HG02884 (cell line): Measurements from ENCODE around the gene KLHL25.
"Not testable (repeated sequence)": the region's sequence is repeated elsewhere in the genome, so short reads cannot be mapped to it uniquely, and the experiment has no call there.

ENCODE experiments used
- ATAC-seq: cut with Tn5 transposase; IDR thresholded peaks from one replicate; pipeline ENCODE4 v1.9.1; 2021; ENCODE audit warnings: mild to moderate bottlenecking, moderate library complexity; ENCODE audit not compliant: unreplicated experiment

KLHL25 gene, protein sequence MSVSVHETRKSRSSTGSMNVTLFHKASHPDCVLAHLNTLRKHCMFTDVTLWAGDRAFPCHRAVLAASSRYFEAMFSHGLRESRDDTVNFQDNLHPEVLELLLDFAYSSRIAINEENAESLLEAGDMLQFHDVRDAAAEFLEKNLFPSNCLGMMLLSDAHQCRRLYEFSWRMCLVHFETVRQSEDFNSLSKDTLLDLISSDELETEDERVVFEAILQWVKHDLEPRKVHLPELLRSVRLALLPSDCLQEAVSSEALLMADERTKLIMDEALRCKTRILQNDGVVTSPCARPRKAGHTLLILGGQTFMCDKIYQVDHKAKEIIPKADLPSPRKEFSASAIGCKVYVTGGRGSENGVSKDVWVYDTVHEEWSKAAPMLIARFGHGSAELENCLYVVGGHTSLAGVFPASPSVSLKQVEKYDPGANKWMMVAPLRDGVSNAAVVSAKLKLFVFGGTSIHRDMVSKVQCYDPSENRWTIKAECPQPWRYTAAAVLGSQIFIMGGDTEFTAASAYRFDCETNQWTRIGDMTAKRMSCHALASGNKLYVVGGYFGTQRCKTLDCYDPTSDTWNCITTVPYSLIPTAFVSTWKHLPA

DNA sequence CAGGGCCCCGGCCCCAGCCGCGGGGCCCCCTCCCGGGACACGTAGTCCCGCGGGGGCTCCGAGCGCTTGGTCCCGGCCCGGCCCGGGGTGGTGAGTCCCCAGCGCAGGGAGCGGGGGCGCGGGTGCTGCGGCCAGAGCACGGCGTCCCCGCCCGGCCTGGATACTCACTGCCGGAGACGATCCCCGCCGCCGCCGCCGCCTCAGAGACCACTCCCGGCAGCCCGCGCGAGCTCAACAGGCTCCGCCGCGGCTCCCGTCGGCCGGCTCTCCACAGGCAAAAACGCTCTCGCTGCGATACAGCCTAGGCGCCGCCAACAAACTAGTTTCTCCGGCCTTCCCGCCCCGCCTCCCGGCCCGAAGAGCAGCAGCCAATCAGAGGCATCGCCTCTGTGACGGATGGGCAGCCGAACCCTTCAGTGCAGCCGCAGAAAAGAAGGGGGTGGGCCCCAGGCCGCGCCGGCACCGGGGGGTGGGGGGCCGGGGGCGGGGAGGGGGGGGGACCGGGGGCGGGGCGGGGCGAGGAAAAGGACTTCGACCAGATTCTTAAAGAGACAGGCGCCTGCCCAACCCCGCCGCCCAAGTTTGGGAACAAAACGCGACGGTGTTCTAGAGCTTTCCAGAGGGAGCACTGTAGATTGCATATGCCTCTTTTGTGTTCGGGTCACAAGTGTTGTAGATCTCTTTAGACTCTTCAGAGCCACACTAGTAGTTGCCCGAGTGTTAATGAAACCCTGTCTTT is at the start of gene KLHL25:
TSS of gene KLHL25 (minus strand) at position 328 of the 739 bp plus-strand sequence. CDS start 25,115 bp downstream, outside the sequence.
- ATAC-seq: peak; percentile 99

DNA sequence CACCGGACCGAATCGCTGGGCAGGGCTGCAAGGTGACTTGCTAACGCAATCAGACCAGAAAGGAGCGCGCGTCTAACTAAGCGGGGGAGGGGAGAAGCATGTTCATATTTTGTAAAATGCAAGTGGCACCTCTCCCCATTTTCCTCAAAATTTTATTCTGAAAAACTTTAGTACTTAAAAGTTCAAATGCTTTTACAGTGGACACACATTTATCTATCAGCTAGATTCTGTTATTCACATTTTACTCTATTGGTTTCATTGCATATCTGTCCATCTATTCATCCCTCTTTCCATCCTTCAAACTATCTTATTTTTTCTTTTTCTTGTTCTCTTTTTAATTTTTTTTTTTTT is 46.1 kb upstream of the KLHL25 start:
- ATAC-seq: no peak

DNA sequence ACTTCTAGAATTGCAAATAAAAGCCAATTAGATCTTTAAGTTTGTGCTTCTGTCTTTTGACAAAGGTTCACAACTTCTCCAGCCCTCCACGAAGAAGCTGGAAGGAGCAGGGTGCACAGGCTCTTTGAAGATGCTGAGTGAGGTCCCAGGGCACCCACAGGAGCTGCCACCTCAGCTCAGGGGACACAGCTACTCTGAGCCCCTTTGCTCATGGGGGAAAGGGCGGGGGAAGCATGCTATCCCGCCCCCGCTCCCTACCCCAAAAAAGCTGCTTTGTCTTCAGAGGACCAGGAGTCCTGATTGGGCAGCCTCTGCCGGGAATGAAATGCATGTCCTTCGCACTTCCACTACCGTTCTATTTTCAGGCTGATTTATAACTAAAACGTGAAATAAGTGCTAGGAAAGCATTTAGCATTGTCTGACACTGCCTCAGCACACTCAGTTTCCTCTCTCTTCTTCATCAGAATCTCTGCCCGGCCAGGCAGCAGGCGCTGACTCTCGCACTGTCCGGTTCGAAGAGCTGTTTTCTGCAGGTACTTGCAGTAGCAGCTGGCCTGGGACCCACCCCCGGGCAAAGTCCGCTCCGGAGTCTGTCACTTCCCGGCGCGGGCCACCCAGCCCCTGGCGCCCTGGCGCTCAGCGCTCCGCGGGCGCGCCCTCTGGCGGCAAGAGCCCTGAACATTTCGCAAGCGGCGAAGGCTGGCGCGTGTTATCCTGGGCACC is 45.5 kb upstream of the KLHL25 start:
- peak; percentile 97 for ATAC-seq

DNA sequence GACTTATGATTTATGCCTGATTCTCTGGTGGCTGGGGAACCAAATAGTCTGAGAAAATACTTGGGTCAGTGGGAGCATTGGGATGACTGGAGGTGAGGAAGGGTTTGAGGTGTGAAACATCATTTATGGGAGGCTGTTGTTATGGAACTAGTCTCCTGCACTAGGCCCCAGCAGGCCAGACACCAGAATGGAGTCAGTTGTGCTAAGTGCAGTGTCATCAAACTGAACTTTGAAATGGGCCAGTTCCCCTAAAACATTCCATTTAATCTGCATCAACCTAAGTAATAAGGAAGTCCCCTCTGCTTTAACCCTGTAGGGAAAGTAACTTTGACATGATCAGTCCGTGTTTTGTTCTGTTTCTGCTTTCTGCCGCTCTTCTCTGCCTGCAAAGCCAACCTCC is 44.9 kb upstream of the KLHL25 start:
- no peak for ATAC-seq

DNA sequence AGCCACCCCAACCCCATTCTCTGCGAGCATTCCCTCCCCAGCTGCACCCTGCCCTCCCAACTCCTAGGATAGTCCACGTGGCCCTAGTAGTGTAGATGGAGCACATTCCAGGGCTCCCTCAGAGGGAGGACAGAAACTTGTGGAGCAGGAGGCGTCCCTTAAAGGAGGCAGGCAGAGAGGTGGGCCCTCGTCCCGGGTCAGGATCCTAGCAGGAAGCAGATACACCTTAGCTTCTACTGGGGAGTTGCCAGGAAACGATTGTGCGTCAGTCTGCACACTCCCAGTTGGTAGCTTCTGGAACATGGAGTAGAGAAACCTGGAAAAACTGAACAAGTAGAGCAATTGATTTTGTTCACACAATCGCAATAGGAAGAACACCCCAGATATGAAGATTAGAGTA is 43.9 kb upstream of the KLHL25 start:
- no peak for ATAC-seq

DNA sequence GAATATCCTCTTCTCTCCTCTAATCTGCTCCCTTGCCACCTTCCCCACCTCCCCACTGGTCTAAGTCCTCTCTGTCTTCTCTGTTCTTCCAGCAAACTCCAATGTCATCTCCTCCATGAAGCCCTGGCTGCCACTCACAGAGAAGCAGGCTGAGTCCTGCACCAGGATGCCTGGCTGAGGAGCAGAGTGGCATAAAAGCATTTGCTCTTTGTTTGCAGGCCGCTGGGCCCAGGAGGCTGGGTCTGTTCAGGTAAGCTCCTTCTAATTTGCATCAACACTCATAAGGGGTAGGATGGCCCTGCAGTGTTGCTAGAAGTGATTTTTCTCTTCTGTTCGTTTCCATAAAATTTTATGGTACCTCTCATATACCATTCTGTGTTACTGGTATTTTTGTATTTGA is 43.2 kb upstream of the KLHL25 start:
- ATAC-seq: no peak

DNA sequence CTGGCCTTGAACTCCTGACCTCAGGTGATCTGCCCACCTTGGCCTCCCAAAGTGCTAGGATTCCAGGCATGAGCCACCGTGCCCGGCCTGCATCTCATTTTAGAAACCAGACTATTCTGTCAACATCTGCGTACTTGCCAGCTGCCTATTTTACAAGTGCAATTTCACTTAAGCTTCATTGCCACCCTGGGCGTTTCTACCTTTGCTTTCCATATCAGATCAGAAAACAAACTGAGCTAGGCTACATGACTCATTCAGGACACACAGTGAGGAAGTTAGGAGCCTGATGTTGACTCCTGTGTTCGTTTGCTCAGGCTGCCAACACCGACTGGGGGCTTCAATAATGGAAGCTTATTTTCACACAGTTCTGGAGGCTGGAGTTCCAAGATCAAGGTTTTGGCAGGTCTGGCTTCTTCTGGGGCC is 42.3 kb upstream of the KLHL25 start:
- no peak for ATAC-seq

DNA sequence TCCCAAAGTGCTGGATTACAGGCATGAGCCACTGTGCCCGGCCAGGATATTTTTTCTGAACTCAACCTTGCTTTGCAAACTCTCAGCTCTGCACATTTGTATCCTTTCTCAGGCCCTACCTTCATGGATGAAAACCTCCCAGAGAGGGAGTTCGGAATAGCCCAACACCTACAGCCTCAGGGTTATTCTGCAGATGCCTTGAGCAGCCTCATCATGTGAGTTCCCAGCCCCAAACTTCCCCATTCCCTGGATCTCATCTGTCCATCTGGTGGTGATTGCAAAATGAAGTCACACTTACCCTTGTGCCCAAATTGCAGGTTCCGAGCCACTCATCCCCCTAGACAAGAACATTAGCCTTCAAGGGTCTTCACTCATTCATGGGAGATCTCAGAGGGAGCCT is 39.9 kb upstream of the KLHL25 start:
- ATAC-seq: no peak

DNA sequence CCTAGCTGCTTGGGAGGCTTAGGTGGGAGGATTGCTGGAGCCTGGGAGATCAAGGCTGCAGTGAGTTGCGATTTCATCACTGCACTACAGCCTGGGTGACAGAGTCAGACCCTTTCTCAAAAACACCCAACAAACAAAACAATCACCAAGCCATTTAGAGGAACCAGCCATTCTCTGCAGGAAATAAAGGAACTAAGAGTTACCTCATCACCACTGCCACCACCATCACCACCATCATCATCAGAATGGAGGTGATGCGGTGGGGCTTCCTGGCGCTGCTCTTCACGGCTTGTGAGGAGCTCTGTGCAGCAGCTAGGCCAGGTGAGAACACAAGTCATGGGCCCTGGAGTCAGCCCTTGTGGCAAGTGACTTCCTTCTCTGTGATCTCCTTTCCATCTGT is 37.7 kb upstream of the KLHL25 start:
- ATAC-seq: no peak

DNA sequence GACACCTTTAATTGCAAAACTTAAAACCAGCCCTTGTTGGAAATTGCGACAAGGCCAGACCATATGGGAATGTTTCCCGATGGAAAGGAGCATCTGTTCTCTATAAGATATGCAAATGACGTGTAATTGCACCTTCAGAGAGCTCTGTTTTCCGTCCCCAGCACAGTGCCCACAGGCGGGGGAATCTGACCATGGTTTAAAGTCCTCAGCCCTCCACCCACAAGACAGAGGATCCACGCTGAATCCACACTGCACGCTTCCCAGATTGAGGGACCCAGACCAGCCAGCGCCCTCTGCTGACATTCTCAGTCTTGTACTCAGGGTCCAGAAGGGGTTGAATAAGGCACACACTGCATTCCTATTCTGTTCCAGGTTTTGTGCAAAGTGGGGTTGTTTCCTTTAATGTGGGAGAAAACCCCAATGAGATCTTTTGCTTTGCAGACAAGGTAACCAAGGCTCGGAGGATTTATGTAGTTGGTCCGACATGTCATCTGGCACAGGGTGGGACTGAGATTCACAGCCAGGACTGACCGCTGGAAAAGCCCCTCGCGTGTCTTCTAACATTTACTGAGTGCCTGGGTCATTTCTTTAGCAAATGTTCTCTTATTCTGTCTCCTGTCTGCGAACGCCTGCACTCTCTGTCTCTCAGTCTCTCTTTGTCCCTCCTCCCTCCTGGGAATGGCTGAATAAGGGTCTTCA is 36.8 kb upstream of the KLHL25 start:
- ATAC-seq: no peak

DNA sequence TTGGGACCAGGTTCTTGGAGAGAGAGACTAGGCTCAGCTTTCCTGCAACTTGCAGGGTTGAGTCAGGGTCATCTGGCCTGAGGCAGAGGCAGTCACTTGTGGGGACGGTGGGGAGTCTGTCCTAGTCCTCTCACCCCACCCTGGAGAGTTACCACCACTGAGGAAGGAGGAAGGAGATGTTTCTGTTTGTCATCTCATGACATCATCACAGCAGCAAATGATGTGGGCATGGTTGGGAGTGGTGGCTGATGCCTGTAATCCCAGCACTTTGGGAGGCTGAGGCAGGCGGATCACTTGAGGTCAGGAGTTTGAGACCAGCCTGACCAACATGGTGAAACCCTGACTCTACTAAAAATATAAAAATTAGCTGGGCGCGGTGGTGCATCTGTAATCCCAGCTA is 35.0 kb upstream of the KLHL25 start:
- not testable (repeated sequence) for ATAC-seq

DNA sequence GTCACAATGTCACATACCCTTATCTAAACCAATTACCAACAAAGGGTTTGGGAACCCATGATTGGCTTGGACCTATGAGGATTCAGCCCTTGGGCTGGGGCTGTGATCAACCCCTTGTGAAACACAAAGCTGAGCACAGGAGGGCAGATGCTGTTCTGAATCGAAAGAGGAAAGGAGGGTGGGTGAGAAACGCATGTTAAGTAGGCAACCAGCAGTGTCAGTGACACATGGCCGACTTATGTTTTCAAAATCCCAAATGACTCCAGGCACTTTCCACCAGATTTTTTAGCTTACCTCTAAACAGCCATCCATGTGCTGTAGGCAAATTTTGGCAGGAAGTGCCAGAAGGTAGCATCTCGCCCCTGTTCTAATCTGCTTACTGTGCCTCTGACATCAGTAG is 34.1 kb upstream of the KLHL25 start:
- no peak for ATAC-seq

DNA sequence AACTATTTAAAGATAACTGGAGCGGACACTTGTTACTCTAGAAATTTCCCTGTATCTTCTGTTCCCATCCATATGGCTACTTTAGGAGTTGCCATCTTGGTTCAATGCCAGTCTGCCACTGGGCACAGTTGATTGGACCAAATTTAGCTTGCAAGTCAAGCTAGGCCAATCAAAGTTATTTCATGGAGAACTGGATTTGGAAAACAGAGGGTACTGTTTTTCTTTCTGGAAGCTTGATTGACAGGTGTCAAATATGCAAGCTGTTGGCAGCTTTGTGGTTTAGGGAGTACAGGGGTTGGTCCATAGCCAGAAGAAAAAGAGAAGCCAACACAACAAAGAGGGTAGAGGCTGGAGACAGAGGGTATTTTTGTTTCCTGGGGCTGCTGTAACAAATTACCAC is 33.4 kb upstream of the KLHL25 start:
- no peak for ATAC-seq

DNA sequence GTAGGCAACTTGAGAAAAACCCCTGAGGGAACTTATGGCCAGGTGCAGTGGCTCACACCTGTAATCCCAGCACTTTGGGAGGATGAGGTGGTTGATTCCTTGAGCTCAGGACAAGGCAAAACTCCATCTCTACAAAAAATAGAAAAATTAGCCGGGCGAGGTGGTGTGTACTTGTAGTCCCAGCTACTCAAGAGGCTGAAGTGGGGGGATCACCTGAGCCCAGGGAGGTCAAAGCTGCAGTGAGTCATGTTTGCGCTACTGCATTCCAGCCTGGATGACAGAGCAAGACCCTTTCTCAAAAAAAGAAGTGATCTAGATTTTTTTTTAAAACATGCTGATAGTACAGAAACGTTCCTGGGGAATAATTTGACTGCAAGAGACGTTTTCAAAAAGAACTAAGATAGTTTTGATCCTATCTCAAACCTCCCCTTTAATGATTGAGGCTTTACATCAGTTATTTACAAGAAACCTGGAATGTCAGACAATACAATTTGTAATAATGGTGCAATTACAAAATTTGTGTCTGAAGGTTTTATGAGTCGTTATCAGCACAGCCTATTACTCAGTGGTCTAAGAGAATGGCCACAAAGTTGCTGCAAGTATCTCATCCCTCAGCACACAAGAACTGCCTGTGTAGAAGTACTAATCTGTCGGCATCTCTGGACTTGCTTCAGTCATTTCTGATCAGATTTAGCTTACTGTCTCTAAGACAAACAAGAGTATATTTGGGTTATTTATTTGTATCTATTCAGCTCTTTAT is 32.2 kb upstream of the KLHL25 start:
- no peak for ATAC-seq

DNA sequence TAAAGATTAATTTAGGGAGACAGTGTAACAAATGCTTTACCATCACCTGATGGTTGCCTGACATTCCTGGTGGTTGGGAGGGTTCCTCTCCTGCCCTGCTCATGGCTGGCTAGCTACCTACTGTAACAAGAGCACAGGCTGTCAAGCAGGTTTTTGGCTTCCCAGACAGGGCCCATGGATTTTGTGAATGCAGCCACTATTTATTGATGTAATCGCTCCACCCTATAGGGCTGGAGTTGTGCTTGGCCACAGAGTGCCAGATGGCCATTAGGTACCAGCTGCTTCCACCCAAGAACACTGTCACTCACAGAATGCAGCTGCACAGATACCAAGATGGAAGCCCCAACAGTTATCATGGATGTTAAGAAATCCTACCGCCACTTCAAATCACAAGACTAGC is 31.0 kb upstream of the KLHL25 start:
- ATAC-seq: no peak

DNA sequence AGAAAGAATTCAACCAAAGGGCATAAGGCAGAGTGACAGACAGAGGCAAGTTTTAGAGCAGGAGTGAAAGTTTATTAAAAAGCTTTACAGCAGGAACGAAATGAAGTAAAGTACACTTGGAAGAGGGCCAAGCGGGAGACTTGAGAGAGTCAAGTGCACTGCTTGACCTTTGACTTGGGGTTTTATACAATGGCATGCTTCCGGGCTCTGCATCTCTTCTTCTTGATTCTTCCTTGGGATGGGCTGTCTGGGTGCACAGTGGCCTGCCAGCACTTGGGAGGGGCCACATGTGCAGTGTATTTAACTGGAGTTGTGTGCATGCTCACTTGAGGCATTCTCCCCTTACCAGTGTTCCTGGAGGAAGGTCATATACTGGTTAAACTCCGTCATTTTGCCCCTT is 30.4 kb upstream of the KLHL25 start:
- no peak for ATAC-seq

DNA sequence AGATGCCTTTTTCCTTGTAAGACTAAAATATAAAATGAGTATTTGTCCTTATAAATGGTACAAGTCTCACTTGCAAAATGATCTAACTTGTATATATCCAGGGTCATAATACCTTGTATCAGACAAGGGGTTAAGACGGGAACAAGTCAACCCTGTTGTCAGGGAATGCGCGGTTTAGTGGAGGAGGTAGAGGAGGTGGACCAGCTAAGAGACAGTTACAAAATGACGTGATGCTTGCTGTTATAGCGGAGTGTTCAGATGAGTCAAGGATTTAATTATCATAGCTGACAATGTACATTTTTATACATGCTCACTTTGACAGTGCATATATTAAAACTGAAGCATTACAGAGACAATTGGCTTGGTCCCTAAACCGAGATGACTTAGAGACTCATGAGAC is 26.8 kb upstream of the KLHL25 start:
- ATAC-seq: no peak

DNA sequence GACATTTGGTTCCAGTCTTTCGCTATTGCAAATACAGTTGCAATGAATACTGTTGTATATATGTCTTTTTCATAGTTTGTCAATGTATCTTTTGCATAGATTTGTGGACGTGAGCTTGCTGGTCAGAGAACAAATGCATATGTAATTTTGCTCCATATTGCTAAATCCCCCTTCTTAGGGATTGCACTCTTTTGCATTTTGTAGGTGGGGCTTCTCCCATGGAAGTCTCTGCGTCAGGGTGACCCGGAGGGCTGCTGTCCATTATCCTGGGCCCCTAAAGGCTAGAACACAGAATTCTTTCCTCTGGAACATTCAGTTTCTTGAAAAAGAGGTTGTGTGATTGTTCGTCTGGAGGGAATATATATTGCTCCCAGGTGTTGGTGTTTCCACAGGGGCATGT is 25.2 kb upstream of the KLHL25 start:
- no peak for ATAC-seq

DNA sequence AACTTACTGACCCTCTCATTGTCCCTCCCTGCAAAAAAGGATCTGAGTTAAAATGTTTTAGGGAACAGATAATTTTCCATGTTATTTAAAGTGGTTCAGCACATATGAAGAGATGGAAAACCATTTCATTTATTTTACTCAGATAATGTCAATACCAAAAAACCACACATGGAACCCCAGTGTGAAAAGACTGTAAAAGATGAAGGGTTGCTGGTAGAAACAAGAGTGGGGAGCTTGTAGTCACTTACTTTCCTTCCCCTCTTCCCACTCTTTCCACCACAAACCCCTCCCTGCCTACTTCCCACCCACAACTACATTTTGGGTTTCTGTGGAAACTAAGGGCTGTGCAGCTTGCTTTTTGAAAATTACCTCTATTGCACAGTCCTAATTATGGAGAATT is 18.5 kb upstream of the KLHL25 start:
- no peak for ATAC-seq

DNA sequence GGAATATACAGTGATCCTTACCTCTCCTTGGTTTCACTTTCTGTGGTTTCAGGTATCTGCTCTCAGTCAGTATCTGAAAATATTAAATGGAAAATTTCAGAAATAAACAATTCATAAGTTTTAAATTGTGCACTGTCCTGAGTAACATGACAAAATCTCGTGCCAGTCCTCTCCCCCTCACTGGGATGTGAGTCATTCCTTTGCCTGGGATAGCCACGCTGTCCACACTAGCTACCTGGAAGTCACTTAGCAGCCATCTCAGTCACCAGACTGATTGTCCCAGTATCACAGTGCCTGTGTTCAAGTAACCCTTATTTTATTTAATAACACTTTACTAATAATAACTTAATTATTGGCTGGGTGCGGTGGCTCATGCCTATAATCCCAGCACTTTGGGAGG is 15.3 kb upstream of the KLHL25 start:
- ATAC-seq: no peak
